SK-N-MC (cell line): ENCODE measurements around the gene MFSD8.
"Not testable (repeated sequence)": the region's sequence is repeated elsewhere in the genome, so short reads cannot be mapped to it uniquely, and the experiment has no call there.

Experiments
- DNase-seq: peaks from one replicate; pipeline ENCODE4 v3.0.0-alpha.2; 2011; ENCODE audit warnings: low read depth, low spot score
- H3K27ac ChIP-seq: fragments of 200-600 bp; sonication (generic); 2 replicates; pipeline ENCODE4 v1.5.1; 2016; ENCODE audit warnings: mixed run types
- H3K36me3 ChIP-seq: fragments of 200-600 bp; sonication (generic); 2 replicates; pipeline ENCODE4 v1.6.1; 2017; ENCODE audit warnings: antibody characterized with exemption, low read length, mixed read lengths; ENCODE audit not compliant: insufficient read depth
- H3K4me3 ChIP-seq: fragments of 200-600 bp; sonication (generic); 2 replicates; pipeline ENCODE4 v1.5.1; 2016
- H3K9ac ChIP-seq: fragments of 200-600 bp; sonication (generic); 2 replicates; pipeline ENCODE4 v1.8.0; 2017; ENCODE audit warnings: mixed run types, mixed read lengths; ENCODE audit not compliant: insufficient read length
- H3K9me3 ChIP-seq: fragments of 200-600 bp; sonication (generic); 2 replicates; pipeline ENCODE4 v1.6.1; 2017; ENCODE audit warnings: low read depth, mild to moderate bottlenecking, antibody characterized with exemption, low read length, moderate library complexity, mixed read lengths
- EZH2 ChIP-seq: fragments of 200-600 bp; sonication (generic); IDR thresholded peaks from one replicate; pipeline ENCODE4 v1.6.1; 2017; ENCODE audit warnings: antibody characterized with exemption
- FOXP2 ChIP-seq: optimal IDR thresholded peaks from 2 replicates; pipeline ENCODE3; 2011; ENCODE audit warnings: mild to moderate bottlenecking, moderate library complexity; ENCODE audit not compliant: insufficient read depth; ENCODE audit errors: extremely low read length, control extremely low read depth
- POLR2AphosphoS5 ChIP-seq: IDR thresholded peaks from 2 replicates; pipeline ENCODE4 v1.6.1; 2012; ENCODE audit warnings: mild to moderate bottlenecking, low read depth, low read length, borderline replicate concordance

Gene MFSD8

GRCh38 chr4:127905029-127905428 lies 59.9 kb downstream of the MFSD8 start:
- Histone ChIP-seq H3K36me3 (no peaks in the 10 kb centered on the region), H3K9ac (no peak overlapping the region), H3K4me3 (no peak overlapping the region), H3K9me3 (no peaks in the 10 kb centered on the region), H3K27ac (no peak overlapping the region)
- DNase-seq, result no peak
- TF ChIP-seq FOXP2 (no peak), POLR2AphosphoS5 (no peak), EZH2 (no peak)

GRCh38 chr4:127899682-127900081 lies 65.3 kb downstream of the MFSD8 start:
- H3K36me3 ChIP-seq, result peaks cover 44% of the 10 kb centered on the region
- H3K27ac ChIP-seq, H3K9me3 ChIP-seq, DNase-seq, H3K9ac ChIP-seq, H3K4me3 ChIP-seq: not testable (repeated sequence)

- TF ChIP-seq POLR2AphosphoS5, result no peak
- no peak for TF ChIP-seq FOXP2
- TF ChIP-seq EZH2, result no peak
- no peak overlapping the region for H3K4me3 ChIP-seq
- no peak overlapping the region for H3K27ac ChIP-seq
- H3K36me3 ChIP-seq, result peaks cover 75% of the 10 kb centered on the region
- H3K9me3 ChIP-seq, result no peaks in the 10 kb centered on the region
- DNase-seq, result no peak
- no peak overlapping the region for H3K9ac ChIP-seq
These were observed 68.4 kb downstream of the MFSD8 start for GRCh38 chr4:127896528-127896927.

GRCh38 chr4:127896069-127896468 lies 68.9 kb downstream of the MFSD8 start:
- TF ChIP-seq EZH2 (no peak), FOXP2 (no peak), POLR2AphosphoS5 (no peak)
- H3K4me3 ChIP-seq, result no peak overlapping the region
- H3K27ac ChIP-seq, result no peak overlapping the region
- H3K36me3 ChIP-seq, result peaks cover 76% of the 10 kb centered on the region
- H3K9me3 ChIP-seq, result no peaks in the 10 kb centered on the region
- no peak overlapping the region for H3K9ac ChIP-seq
- DNase-seq, result no peak

GRCh38 chr4:127889903-127890302 lies 75.1 kb downstream of the MFSD8 start:
- H3K9me3 ChIP-seq, result no peaks in the 10 kb centered on the region
- no peak overlapping the region for H3K27ac ChIP-seq
- TF ChIP-seq FOXP2 (no peak), EZH2 (no peak), POLR2AphosphoS5 (no peak)
- peaks cover 88% of the 10 kb centered on the region for H3K36me3 ChIP-seq
- H3K9ac ChIP-seq, result no peak overlapping the region
- H3K4me3 ChIP-seq, result no peak overlapping the region
- no peak for DNase-seq

- Histone ChIP-seq H3K36me3 (peaks cover 88% of the 10 kb centered on the region), H3K9me3 (no peaks in the 10 kb centered on the region), H3K4me3 (no peak overlapping the region), H3K27ac (no peak overlapping the region), H3K9ac (no peak overlapping the region)
- no peak for TF ChIP-seq POLR2AphosphoS5
- no peak for TF ChIP-seq EZH2
- TF ChIP-seq FOXP2, result no peak
- DNase-seq, result no peak
These were observed 76.4 kb downstream of the MFSD8 start for GRCh38 chr4:127888559-127888958.

- TF ChIP-seq FOXP2 (no peak), EZH2 (no peak), POLR2AphosphoS5 (no peak)
- no peak overlapping the region for H3K27ac ChIP-seq
These were observed 83.5 kb downstream of the MFSD8 start for GRCh38 chr4:127881563-127881864.

GRCh38 chr4:127880763-127881562 lies 84.0 kb downstream of the MFSD8 start, which contains the start of gene PLK4:
PLK4 (plus strand) TSS chr4:127880893; CDS start chr4:127881135, 242 bp downstream.
- Histone ChIP-seq H3K4me3 (peak within 1 kb of the TSS; percentile 94), H3K9me3 (no peaks in the 10 kb centered on the region), H3K36me3 (peaks cover 36% of the 10 kb centered on the region), H3K9ac (peak within 1 kb of the TSS; percentile 99), H3K27ac (peak within 1 kb of the TSS; percentile 94)
- peak; percentile 73 for DNase-seq
- TF ChIP-seq POLR2AphosphoS5 (peak; percentile 76), FOXP2 (peak; percentile 27), EZH2 (no peak)

More at GRCh38 chr4:127881563-127881864, 83.5 kb downstream of the MFSD8 start:
- no peak for DNase-seq
- no peaks in the 10 kb centered on the region for H3K9me3 ChIP-seq
- peak overlapping the region; percentile 94 for H3K4me3 ChIP-seq
- peaks cover 42% of the 10 kb centered on the region for H3K36me3 ChIP-seq
- H3K9ac ChIP-seq, result peak overlapping the region; percentile 99

- no peak for TF ChIP-seq EZH2
- TF ChIP-seq FOXP2, result no peak
- no peak for TF ChIP-seq POLR2AphosphoS5
- no peak overlapping the region for H3K4me3 ChIP-seq
- no peak for DNase-seq
- peak overlapping the region; percentile 22 for H3K9ac ChIP-seq
- H3K27ac ChIP-seq, result no peak overlapping the region
- H3K9me3 ChIP-seq, result no peaks in the 10 kb centered on the region
- 0 out of 2 replicates have a peak, but pooled peaks cover 6% of the 10 kb centered on the region for H3K36me3 ChIP-seq
These were observed 89.2 kb downstream of the MFSD8 start for GRCh38 chr4:127875791-127876190.
